ENCODE results near the gene CAMK1G. TPM values are rescaled to one million over a fixed set of nuclear protein-coding genes. Genes with fewer than 3 reads are reported as not detected.

Gene CAMK1G
- total and polyA plus RNA-seq, 2 experiments from 2014 or later = 0.32 to 0.76 TPM

DNA sequence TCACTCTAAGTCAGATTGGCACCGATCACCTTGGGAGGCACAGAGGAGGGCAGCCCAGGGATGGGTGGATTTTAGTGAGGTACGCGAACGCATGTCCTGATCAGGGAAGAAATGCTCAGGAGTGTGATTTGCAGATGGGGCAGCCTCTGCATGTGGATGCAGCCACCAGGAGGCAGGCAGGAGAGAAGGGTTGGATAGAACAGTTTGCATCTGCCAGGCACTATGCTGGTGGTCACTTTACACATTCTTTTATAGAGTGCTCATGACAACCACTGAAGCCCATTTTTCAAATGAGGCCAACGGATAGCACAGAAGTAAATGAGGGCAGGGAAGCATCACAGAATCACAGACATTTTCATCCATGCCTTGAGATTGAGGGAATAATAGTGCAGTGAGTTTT is 63.0 kb downstream of the CAMK1G start:
- DNase-seq (ENCODE audit: low spot score) (peak; percentile 59), ATAC-seq (peak; percentile 88)
- peaks cover 6% of the 10 kb centered on the region for H3K27me3 Mint-ChIP-seq (ENCODE audit: insufficient read depth, low read depth, poor library complexity)
- Histone ChIP-seq H3K4me2 (no peak overlapping the region), H3K4me3 (no peak overlapping the region), H3K9me2 (ENCODE audit: insufficient read depth) (no peaks in the 10 kb centered on the region), H3K79me2 (replicated peaks; ENCODE audit: insufficient read depth) (no peaks in the 10 kb centered on the region), H3K27me3 (ENCODE audit: insufficient read depth) (no peaks in the 10 kb centered on the region), H3K36me3 (ENCODE audit: insufficient read depth) (no peaks in the 10 kb centered on the region), H3F3A (replicated peaks; ENCODE audit: low read depth) (no peaks in the 10 kb centered on the region), H3K27ac (ENCODE audit: low read depth) (no peak overlapping the region), H4K20me1 (replicated peaks; ENCODE audit: insufficient read depth) (no peaks in the 10 kb centered on the region), H3K4me1 (ENCODE audit: insufficient read depth) (no peaks in the 10 kb centered on the region), H2AFZ (peak overlapping the region; percentile 70)
- no peaks in the 10 kb centered on the region; the same call in 2 of the 3 replicates for H3K9me3 Mint-ChIP-seq
- peaks cover 7% of the 10 kb centered on the region for H3K4me1 Mint-ChIP-seq
- no peak overlapping the region for H3K27ac Mint-ChIP-seq
- H3K36me3 Mint-ChIP-seq (ENCODE audit: low read depth) = no peaks in the 10 kb centered on the region
- TF ChIP-seq, protein P1, sequence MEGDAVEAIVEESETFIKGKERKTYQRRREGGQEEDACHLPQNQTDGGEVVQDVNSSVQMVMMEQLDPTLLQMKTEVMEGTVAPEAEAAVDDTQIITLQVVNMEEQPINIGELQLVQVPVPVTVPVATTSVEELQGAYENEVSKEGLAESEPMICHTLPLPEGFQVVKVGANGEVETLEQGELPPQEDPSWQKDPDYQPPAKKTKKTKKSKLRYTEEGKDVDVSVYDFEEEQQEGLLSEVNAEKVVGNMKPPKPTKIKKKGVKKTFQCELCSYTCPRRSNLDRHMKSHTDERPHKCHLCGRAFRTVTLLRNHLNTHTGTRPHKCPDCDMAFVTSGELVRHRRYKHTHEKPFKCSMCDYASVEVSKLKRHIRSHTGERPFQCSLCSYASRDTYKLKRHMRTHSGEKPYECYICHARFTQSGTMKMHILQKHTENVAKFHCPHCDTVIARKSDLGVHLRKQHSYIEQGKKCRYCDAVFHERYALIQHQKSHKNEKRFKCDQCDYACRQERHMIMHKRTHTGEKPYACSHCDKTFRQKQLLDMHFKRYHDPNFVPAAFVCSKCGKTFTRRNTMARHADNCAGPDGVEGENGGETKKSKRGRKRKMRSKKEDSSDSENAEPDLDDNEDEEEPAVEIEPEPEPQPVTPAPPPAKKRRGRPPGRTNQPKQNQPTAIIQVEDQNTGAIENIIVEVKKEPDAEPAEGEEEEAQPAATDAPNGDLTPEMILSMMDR (conservative IDR thresholded peaks at IDR 0.05; ENCODE audit: low read depth in 2 of 2) = peak; percentile 54 to 71
- TF ChIP-seq EZH2 (IDR thresholded peaks at IDR 0.05; ENCODE audit: low read depth, unreplicated experiment) (no peak), EZH2phosphoT487 (IDR thresholded peaks at IDR 0.05; ENCODE audit: unreplicated experiment) (no peak)
- TF ChIP-seq, protein P2, sequence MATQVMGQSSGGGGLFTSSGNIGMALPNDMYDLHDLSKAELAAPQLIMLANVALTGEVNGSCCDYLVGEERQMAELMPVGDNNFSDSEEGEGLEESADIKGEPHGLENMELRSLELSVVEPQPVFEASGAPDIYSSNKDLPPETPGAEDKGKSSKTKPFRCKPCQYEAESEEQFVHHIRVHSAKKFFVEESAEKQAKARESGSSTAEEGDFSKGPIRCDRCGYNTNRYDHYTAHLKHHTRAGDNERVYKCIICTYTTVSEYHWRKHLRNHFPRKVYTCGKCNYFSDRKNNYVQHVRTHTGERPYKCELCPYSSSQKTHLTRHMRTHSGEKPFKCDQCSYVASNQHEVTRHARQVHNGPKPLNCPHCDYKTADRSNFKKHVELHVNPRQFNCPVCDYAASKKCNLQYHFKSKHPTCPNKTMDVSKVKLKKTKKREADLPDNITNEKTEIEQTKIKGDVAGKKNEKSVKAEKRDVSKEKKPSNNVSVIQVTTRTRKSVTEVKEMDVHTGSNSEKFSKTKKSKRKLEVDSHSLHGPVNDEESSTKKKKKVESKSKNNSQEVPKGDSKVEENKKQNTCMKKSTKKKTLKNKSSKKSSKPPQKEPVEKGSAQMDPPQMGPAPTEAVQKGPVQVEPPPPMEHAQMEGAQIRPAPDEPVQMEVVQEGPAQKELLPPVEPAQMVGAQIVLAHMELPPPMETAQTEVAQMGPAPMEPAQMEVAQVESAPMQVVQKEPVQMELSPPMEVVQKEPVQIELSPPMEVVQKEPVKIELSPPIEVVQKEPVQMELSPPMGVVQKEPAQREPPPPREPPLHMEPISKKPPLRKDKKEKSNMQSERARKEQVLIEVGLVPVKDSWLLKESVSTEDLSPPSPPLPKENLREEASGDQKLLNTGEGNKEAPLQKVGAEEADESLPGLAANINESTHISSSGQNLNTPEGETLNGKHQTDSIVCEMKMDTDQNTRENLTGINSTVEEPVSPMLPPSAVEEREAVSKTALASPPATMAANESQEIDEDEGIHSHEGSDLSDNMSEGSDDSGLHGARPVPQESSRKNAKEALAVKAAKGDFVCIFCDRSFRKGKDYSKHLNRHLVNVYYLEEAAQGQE (IDR thresholded peaks at IDR 0.05; ENCODE audit: unreplicated experiment) = no peak
- TF ChIP-seq, protein P3, sequence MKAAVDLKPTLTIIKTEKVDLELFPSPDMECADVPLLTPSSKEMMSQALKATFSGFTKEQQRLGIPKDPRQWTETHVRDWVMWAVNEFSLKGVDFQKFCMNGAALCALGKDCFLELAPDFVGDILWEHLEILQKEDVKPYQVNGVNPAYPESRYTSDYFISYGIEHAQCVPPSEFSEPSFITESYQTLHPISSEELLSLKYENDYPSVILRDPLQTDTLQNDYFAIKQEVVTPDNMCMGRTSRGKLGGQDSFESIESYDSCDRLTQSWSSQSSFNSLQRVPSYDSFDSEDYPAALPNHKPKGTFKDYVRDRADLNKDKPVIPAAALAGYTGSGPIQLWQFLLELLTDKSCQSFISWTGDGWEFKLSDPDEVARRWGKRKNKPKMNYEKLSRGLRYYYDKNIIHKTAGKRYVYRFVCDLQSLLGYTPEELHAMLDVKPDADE (IDR thresholded peaks at IDR 0.05) = no peak
- no peak overlapping the region for H3K4me3 Mint-ChIP-seq

DNA sequence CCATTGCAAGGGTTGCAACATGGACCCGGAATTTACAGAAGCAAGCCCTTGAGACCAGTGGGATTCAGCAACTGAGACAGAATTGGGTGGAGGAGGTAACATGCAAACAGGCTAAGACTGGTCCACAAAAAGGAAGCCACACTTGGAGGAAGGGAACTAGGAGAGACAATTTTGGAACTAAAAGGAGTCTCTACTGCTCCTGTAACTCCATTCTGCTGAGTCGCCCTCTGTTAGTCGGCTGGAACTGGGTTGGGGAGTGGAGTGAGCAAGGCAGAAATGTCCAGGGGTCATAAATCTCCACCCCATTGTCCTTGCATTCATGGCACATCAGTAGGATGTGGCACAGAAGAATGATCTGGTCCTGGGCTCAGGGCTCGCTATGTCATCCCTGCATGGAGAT is 63.6 kb downstream of the CAMK1G start:
- H3K9me3 Mint-ChIP-seq = no peaks in the 10 kb centered on the region; the same call in 2 of the 3 replicates
- TF ChIP-seq ZNF114 (CRISPR knock-in tag; IDR thresholded peaks at IDR 0.05) = no peak
- no peak for TF ChIP-seq ZNF331 (CRISPR knock-in tag; IDR thresholded peaks at IDR 0.05; ENCODE audit: low read depth)
- TF ChIP-seq, protein P2 (IDR thresholded peaks at IDR 0.05; ENCODE audit: unreplicated experiment) = no peak
- TF ChIP-seq JUNB (IDR thresholded peaks at IDR 0.05; ENCODE audit: unreplicated experiment) = no peak
- TF ChIP-seq STAT1 (IDR thresholded peaks at IDR 0.05; ENCODE audit: unreplicated experiment) = no peak
- TF ChIP-seq NANOG (IDR thresholded peaks at IDR 0.05; ENCODE audit: borderline replicate concordance) = no peak
- TF ChIP-seq, protein P1 (conservative IDR thresholded peaks at IDR 0.05; ENCODE audit: low read depth in 2 of 2) = no peak
- no peak for TF ChIP-seq EZH2 (IDR thresholded peaks at IDR 0.05; ENCODE audit: low read depth, unreplicated experiment)

More for the DNA sequence above, 63.6 kb downstream of the CAMK1G start:
- Mint-ChIP-seq H3K27ac (no peak overlapping the region), H3K27me3 (ENCODE audit: insufficient read depth, low read depth, poor library complexity) (peaks cover 6% of the 10 kb centered on the region), H3K4me3 (no peak overlapping the region), H3K36me3 (ENCODE audit: low read depth) (no peaks in the 10 kb centered on the region), H3K4me1 (peaks cover 9% of the 10 kb centered on the region)
- H3K4me2 ChIP-seq = no peak overlapping the region
- no peak overlapping the region; the same call in 1 of the 2 replicates for H2AFZ ChIP-seq
- DNase-seq (ENCODE audit: low spot score) (no peak), ATAC-seq (no peak)
- no peaks in the 10 kb centered on the region for H3K27me3 ChIP-seq (ENCODE audit: insufficient read depth)
- H3K9me2 ChIP-seq (ENCODE audit: insufficient read depth) = no peaks in the 10 kb centered on the region
- H3K4me3 ChIP-seq = no peak overlapping the region
- H3F3A ChIP-seq (replicated peaks; ENCODE audit: low read depth) = no peaks in the 10 kb centered on the region
- H3K27ac ChIP-seq (ENCODE audit: low read depth) = no peak overlapping the region
- H3K79me2 ChIP-seq (replicated peaks; ENCODE audit: insufficient read depth) = no peaks in the 10 kb centered on the region
- H3K4me1 ChIP-seq (ENCODE audit: insufficient read depth) = no peaks in the 10 kb centered on the region
- H3K36me3 ChIP-seq (ENCODE audit: insufficient read depth) = no peaks in the 10 kb centered on the region
- no peaks in the 10 kb centered on the region for H4K20me1 ChIP-seq (replicated peaks; ENCODE audit: insufficient read depth)
